ENCODE results near the gene DUS2.

- TF ChIP-seq, protein P1, sequence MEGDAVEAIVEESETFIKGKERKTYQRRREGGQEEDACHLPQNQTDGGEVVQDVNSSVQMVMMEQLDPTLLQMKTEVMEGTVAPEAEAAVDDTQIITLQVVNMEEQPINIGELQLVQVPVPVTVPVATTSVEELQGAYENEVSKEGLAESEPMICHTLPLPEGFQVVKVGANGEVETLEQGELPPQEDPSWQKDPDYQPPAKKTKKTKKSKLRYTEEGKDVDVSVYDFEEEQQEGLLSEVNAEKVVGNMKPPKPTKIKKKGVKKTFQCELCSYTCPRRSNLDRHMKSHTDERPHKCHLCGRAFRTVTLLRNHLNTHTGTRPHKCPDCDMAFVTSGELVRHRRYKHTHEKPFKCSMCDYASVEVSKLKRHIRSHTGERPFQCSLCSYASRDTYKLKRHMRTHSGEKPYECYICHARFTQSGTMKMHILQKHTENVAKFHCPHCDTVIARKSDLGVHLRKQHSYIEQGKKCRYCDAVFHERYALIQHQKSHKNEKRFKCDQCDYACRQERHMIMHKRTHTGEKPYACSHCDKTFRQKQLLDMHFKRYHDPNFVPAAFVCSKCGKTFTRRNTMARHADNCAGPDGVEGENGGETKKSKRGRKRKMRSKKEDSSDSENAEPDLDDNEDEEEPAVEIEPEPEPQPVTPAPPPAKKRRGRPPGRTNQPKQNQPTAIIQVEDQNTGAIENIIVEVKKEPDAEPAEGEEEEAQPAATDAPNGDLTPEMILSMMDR (IDR thresholded peaks at IDR 0.05) = no peak
- no peak for TF ChIP-seq POLR2A (IDR thresholded peaks at IDR 0.05)
- no peak for TF ChIP-seq EP300 (IDR thresholded peaks at IDR 0.05)
Observed at GRCh38 chr16:68078701-68079375, 55.8 kb downstream of the DUS2 start.

Data from ovary (tissue), 3 donors.